GM04503 (cell line): ENCODE results near the gene QRFP.
A peak's percentile ranks its signal among the peaks of the same experiment; 100 is the strongest.
"Not testable (repeated sequence)": the region's sequence is repeated elsewhere in the genome, so short reads cannot be mapped to it uniquely, and the experiment has no call there.

Source experiments
- DNase-seq: peaks from one replicate; pipeline ENCODE4 v3.0.0-alpha.2; 2012; ENCODE audit warnings: low read depth

The QRFP gene

GRCh38 chr9:130848514-130848913 lies 48.1 kb downstream of the QRFP start:
- not testable (repeated sequence) for DNase-seq

DNA sequence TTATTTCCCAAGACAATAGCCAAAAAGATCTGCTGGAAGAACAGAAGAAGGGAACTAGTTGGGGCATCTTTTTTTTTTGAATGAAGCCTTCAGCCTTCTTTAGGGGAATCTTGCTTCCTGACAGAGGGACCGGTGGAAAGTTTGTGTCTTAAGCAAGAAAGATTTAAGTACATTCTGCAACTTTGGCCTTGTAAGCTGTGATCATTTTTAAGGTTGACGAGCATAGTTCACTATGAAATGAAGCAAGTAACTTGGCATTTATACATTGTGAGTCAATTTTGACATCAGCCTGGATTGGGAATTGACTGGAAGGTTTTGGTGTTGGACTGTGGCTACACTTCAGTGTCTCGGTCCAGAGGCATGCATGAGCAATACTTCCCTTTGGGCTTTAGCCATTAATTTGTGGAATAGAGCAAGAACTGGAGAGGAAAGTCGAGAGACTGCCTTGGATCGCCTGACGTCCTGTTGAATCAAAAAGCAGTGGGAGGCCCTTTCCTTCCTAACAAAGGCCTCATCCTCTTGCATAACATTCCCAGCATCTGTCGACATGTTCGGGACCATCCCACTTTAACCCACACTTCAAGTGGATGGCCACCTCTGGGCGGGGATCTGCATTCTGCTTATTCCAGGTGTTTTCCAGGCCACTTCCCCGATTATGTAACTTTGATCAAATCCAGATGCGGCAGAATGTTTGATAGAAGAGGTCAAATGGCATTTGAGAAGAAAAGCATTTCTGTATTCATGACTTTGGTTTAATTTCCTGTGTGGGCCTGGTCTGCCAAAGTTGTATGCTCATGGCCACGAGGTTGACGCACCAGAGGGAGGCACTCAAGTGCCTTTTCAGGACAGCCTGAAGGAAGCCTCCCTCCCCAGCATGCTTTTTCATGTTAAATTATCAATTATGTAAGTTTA lies 49.0 kb downstream of the QRFP start:
- DNase-seq: peak; percentile 100

DNA sequence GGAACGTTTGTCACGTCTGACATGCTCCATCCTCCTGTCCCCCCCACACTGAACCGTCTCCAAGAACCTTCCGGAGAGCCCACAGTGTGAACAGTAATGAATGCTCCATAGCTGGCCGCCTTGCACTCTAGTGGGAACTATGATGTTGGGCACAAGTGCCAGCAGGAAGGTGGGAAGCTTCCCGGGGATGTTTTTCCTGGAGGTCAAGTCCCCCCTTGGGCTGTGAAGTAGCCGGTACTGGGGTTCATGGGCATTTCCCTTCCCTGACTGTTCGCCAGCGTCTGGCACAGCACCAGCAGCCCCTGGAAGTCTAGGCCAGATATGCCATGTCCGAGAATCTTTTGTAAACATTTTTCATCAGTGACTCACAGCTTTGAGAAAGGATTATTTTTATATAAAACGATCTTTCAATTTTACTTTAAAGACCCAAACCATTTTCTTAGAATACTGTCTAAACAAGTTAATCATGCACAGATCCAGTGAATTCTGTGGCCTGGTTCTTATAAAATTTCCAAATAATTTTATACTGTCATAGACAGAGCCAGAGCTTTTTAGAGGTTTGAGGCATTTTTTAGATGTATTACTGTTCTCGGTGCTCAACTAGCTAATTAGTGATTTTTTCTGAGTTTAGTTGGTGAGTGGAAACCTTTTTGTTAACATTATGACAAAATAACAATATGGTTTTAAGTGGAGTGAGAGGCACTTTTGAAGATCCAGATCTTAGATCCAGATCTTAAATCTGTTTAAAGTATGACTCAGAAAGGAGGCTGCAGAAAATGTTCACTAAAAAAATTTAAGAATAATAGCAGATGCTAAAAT lies 49.9 kb downstream of the QRFP start:
- no peak for DNase-seq

- no peak for DNase-seq
These were observed 50.6 kb downstream of the QRFP start for GRCh38 chr9:130845901-130846481.

DNA sequence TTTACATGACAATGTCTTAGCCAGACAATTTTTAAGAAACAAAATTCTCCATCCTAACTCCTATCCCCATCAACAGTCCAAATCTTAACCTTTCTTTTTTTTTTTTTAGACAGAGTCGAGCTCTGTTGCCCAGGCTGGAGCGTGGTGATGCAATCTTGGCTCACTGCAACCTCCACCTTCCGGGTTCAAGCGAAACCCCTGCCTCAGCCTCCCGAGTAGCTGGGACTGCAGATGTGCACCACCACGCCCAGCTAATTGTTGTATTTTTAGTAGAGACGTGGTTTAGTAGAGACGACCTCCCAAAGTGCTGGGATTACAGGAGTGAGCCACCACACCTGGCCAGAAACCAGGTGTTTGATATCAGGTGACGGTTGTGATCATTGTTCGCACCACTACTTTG lies 51.4 kb downstream of the QRFP start:
- DNase-seq: no peak

GRCh38 chr9:130844044-130844451 lies 52.6 kb downstream of the QRFP start:
- no peak for DNase-seq

GRCh38 chr9:130843049-130843908 lies 53.3 kb downstream of the QRFP start:
- no peak for DNase-seq
